ENCODE data around the gene GTF3C1.
"Not testable (repeated sequence)": the region's sequence is repeated elsewhere in the genome, so short reads cannot be mapped to it uniquely, and the experiment has no call there.

Gene GTF3C1

GRCh38 chr16:27582883-27583282 is 33.2 kb upstream of the GTF3C1 start:
- no peak for DNase-seq (ENCODE audit: low read depth)

GRCh38 chr16:27579087-27579980 is 29.6 kb upstream of the GTF3C1 start:
- DNase-seq (ENCODE audit: low read depth), result peak; percentile 93
- no peak for TF ChIP-seq CTCF (IDR thresholded peaks at IDR 0.05; ENCODE audit: insufficient read depth, low read depth, low read length, missing control alignments)

More at GRCh38 chr16:27582883-27583282, 33.2 kb upstream of the GTF3C1 start:
- TF ChIP-seq CTCF (IDR thresholded peaks at IDR 0.05; ENCODE audit: insufficient read depth, low read depth, low read length, missing control alignments), result no peak
- H3K4me3 ChIP-seq (ENCODE audit: low read length), result no peak overlapping the region

GRCh38 chr16:27576729-27577128 is 27.0 kb upstream of the GTF3C1 start:
- H3K4me3 ChIP-seq (ENCODE audit: low read length), result no peak overlapping the region
- TF ChIP-seq CTCF (IDR thresholded peaks at IDR 0.05; ENCODE audit: insufficient read depth, low read depth, low read length, missing control alignments), result no peak
- DNase-seq (ENCODE audit: low read depth), result no peak

More at GRCh38 chr16:27579087-27579980, 29.6 kb upstream of the GTF3C1 start:
- no peak overlapping the region for H3K4me3 ChIP-seq (ENCODE audit: low read length)

GRCh38 chr16:27572711-27573110 is 23.0 kb upstream of the GTF3C1 start:
- no peak overlapping the region for H3K4me3 ChIP-seq (ENCODE audit: low read length)
- no peak for DNase-seq (ENCODE audit: low read depth)
- TF ChIP-seq CTCF (IDR thresholded peaks at IDR 0.05; ENCODE audit: insufficient read depth, low read depth, low read length, missing control alignments), result no peak

- no peak overlapping the region for H3K4me3 ChIP-seq (ENCODE audit: low read length)
- DNase-seq (ENCODE audit: low read depth), result no peak
- no peak for TF ChIP-seq CTCF (IDR thresholded peaks at IDR 0.05; ENCODE audit: insufficient read depth, low read depth, low read length, missing control alignments)
Measured at GRCh38 chr16:27571433-27572326, 22.0 kb upstream of the GTF3C1 start.

GRCh38 chr16:27570986-27571385 is 21.3 kb upstream of the GTF3C1 start:
- not testable (repeated sequence) for H3K4me3 ChIP-seq (ENCODE audit: low read length); DNase-seq (ENCODE audit: low read depth)

- H3K4me3 ChIP-seq (ENCODE audit: low read length), result no peak overlapping the region
- peak; percentile 50 for DNase-seq (ENCODE audit: low read depth)
- no peak for TF ChIP-seq CTCF (IDR thresholded peaks at IDR 0.05; ENCODE audit: insufficient read depth, low read depth, low read length, missing control alignments)
Measured at GRCh38 chr16:27568077-27568476, 18.4 kb upstream of the GTF3C1 start.

All from epithelial cell of esophagus (primary cell).